ENCODE results near the gene MPIG6B.

- TF ChIP-seq GATA3 (IDR thresholded peaks at IDR 0.05; ENCODE audit: low read depth, low read length) (no peak), GATA2 (IDR thresholded peaks at IDR 0.05; ENCODE audit: low read depth, low read length) (no peak)
These were observed 52.0 kb downstream of the MPIG6B start for GRCh38 chr6:31775184-31775583.

All from SH-SY5Y (cell line).